Mucosa of descending colon (tissue), 3 donors: ENCODE results near the gene BNC2. TPM values are rescaled to one million over a fixed set of nuclear protein-coding genes. Genes with fewer than 3 reads are reported as not detected.

Source experiments
- ATAC-seq: fragments of 200-7000 bp; cut with Tn5 transposase; one replicate; pipeline ENCODE4 v1.9.1; 2020; ENCODE audit warnings: mild to moderate bottlenecking, moderate library complexity
- DNase-seq, 3 donors: peaks; one replicate each; pipeline ENCODE4 v3.0.0-alpha.2; 2020
- H3K36me3 ChIP-seq: fragments of 200-600 bp; one replicate; pipeline ENCODE4 v1.8.0; 2021; ENCODE audit warnings: low read depth, mild to moderate bottlenecking
- H3K4me1 ChIP-seq: fragments of 200-600 bp; one replicate; pipeline ENCODE4 v1.8.0; 2021; ENCODE audit warnings: low read depth, mild to moderate bottlenecking
- H3K4me3 ChIP-seq: fragments of 200-600 bp; one replicate; pipeline ENCODE4 v1.8.0; 2021; ENCODE audit warnings: mild to moderate bottlenecking
- H3K9me3 ChIP-seq: fragments of 200-600 bp; one replicate; pipeline ENCODE4 v1.8.0; 2021; ENCODE audit warnings: mild to moderate bottlenecking
- CTCF ChIP-seq: fragments of 200-600 bp; IDR thresholded peaks from one replicate; pipeline ENCODE4 v1.8.0; 2022; ENCODE audit warnings: antibody characterized with exemption, mild to moderate bottlenecking
- intact Hi-C, 2 donors: fragments of 100-400 bp; cut with DNase I in 1 of 2; cut with micrococcal nuclease in 1 of 2; formaldehyde crosslinking; loops; one replicate each; pipeline versions ENCODE4 v1.11.0 to v1.11.1; 2022; cut with DNase I, micrococcal nuclease
- total RNA-seq, 3 donors: library from RNA; stranded (reverse); fragmentation: NEBNext Ultra II Directional in 2 of 3; extraction: Animal tissue kit (Norgen Biotek cat#: 25700) in 2 of 3; gene quantifications; one replicate each; pipeline versions ENCODE4 v1.2.1 to v1.2.4, GENCODE V29; 2021 to 2023
- donor health status: DM: no; HTN: no; CAD: no; lungs with moderate emphysema.
- donor health status: DM: no; HTN: no; CAD: no.
- donor health status: DM: no; HTN: yes; CAD: no.

BNC2 gene
- total RNA-seq, 3 donors from 2014 or later: 8.2 to 192 (median 12.0) TPM

DNA sequence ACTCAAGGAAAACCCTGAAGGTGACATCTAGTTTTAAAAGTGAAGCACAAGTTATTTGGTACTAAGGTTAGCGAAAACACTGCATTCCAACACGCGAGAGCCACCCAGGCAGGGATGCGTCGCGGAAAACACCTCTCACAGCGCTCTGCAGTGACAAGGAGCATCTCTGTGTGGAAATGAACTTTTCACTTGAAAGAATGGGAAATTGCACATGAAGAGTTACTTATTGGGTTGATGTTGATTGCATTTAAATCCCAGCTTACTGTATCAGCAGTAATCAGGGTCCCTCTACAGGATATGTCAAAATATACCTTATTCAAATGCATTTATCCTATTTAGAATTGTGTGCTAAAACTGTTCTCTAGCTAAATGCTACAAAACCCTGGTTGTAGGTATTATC lies 144.4 kb downstream of the BNC2 start:
- TF ChIP-seq CTCF: no peak
- ATAC-seq (no peak), DNase-seq (no peak)
- H3K36me3 ChIP-seq: no peaks in the 10 kb centered on the region
- H3K9me3 ChIP-seq: no peaks in the 10 kb centered on the region
- no peak overlapping the region for H3K4me3 ChIP-seq
- H3K4me1 ChIP-seq: no peaks in the 10 kb centered on the region
- intact Hi-C loops: no loop called here

DNA sequence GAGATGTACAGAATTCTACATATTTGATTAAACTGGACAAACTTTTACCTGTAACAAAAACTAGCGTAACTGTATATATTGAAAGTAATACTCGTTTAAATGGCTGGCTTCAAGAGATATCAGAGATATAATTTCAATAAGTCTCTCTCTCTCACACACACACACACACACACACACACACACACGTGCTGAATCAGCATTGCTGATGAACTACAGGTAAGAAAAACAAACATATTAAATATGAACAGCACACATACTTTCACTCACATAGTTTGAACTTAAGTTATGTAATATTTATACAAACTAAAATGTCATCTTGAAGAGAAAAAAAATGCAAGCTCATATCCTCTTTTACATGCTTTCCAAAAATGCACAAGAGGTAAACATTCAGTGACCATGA lies 145.4 kb downstream of the BNC2 start:
- Histone ChIP-seq H3K36me3 (no peaks in the 10 kb centered on the region), H3K4me3 (no peak overlapping the region), H3K9me3 (no peaks in the 10 kb centered on the region), H3K4me1 (no peaks in the 10 kb centered on the region)
- ATAC-seq: no peak
- intact Hi-C loops: no loop called here
- DNase-seq: no peak
- TF ChIP-seq CTCF: no peak

GRCh38 chr9:16721972-16722371 lies 148.5 kb downstream of the BNC2 start:
- TF ChIP-seq CTCF: no peak
- no peaks in the 10 kb centered on the region for H3K9me3 ChIP-seq
- peak; percentile 33 for ATAC-seq
- H3K36me3 ChIP-seq: no peaks in the 10 kb centered on the region
- H3K4me3 ChIP-seq: no peak overlapping the region
- no peaks in the 10 kb centered on the region for H3K4me1 ChIP-seq
- peak in 1 of 3 donors; percentile 10 for DNase-seq
- intact Hi-C loops: no loop called here

DNA sequence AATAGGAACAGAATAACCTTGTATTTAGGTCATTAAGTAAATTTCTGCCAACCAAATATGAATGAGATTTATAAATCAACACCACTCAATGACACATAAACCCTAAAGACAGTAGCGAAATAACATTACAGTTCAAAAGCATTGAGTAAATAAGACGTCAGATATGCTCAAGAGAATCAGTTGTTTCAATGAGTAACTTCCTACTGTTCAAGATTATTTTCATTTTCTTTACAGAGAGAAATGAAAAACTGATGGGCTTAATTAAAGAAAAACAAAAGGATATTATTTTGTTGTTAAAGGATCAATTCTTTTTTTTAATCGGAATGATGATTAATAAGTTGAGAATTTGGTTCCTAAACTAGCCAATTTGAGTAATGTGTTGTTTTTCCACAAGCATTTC lies 150.1 kb downstream of the BNC2 start:
- intact Hi-C loops: no loop called here
- Histone ChIP-seq H3K9me3 (no peaks in the 10 kb centered on the region), H3K4me3 (no peak overlapping the region), H3K4me1 (no peaks in the 10 kb centered on the region), H3K36me3 (no peaks in the 10 kb centered on the region)
- ATAC-seq: no peak
- no peak for TF ChIP-seq CTCF
- no peak for DNase-seq

DNA sequence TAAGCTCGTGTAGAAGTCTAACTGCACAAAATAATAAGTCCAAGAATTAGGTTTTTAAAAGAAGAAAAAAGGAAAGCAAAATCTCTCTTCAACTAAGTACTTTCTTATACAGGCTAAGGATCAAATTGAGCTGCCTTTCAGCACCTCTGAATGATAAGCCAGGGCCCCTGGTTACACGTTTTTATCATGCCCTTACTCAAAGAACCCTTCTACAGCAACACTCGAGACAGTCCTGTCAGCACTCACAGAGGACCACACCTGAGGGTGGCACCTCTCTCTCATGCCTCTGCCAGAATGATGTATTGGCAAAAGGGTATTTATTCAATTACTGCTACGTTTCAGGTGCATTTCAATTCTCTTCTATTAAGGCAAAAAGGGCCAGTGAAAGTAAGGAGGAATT lies 150.5 kb downstream of the BNC2 start:
- H3K4me1 ChIP-seq: no peaks in the 10 kb centered on the region
- no peak for DNase-seq
- intact Hi-C loops: no loop called here

More for the DNA sequence above, 150.5 kb downstream of the BNC2 start:
- H3K4me3 ChIP-seq: no peak overlapping the region
- TF ChIP-seq CTCF: no peak
- H3K36me3 ChIP-seq: no peaks in the 10 kb centered on the region
- no peaks in the 10 kb centered on the region for H3K9me3 ChIP-seq
- ATAC-seq: no peak
